WTC11 (cell line): Measurements from ENCODE around the gene VGF. TPM values are rescaled to one million over a fixed set of nuclear protein-coding genes. Genes with fewer than 3 reads are reported as not detected.
"Not testable (repeated sequence)": the region's sequence is repeated elsewhere in the genome, so short reads cannot be mapped to it uniquely, and the experiment has no call there.

Experiments
- ATAC-seq: fragments of 200-7000 bp; cut with Tn5 transposase; 2 replicates; pipeline ENCODE4 v1.10.0; 2021; ENCODE audit warnings: mild to moderate bottlenecking, moderate library complexity
- CTCF ChIA-PET: fragments of 300-600 bp; sonication (Branson Sonifier 250); formaldehyde crosslinking; loops from one replicate; lab custom pipeline; 2021; ENCODE audit warnings: antibody characterized with exemption; lab: Charles Lee
- POLR2A ChIA-PET: fragments of 350-600 bp; sonication (Branson Sonifier 250); formaldehyde crosslinking; loops from one replicate; lab custom pipeline; 2021; ENCODE audit warnings: antibody characterized with exemption; lab: Charles Lee
- DNase-seq: peaks from one replicate; pipeline ENCODE4 v3.0.0; 2021; ENCODE audit warnings: low spot score
- H3K27ac Mint-ChIP-seq: 2 replicates; pipeline ENCODE4 v1.8.0; 2021; ENCODE audit warnings: mixed read lengths
- H3K27me3 Mint-ChIP-seq: 2 replicates; pipeline ENCODE4 v1.8.0; 2021; ENCODE audit warnings: low read depth, mild to moderate bottlenecking, moderate library complexity, mixed read lengths
- H3K36me3 Mint-ChIP-seq: 2 replicates; pipeline ENCODE4 v1.8.0; 2021; ENCODE audit warnings: mixed read lengths
- H3K4me1 Mint-ChIP-seq: 2 replicates; pipeline ENCODE4 v1.8.0; 2022; ENCODE audit warnings: mixed read lengths
- H3K4me3 Mint-ChIP-seq: 2 replicates; pipeline ENCODE4 v1.8.0; 2021; ENCODE audit warnings: mild to moderate bottlenecking, moderate library complexity, mixed read lengths
- H3K9me3 Mint-ChIP-seq: 2 replicates; pipeline ENCODE4 v1.8.0; 2021; ENCODE audit warnings: mixed read lengths
- ETV6 ChIP-seq: sonication (generic); formaldehyde crosslinking; IDR thresholded peaks from 2 replicates; pipeline ENCODE4 v1.8.1; 2022; ENCODE audit warnings: mild to moderate bottlenecking, missing genetic modification reagents
- FOXP1 ChIP-seq: sonication (generic); formaldehyde crosslinking; IDR thresholded peaks from 2 replicates; pipeline ENCODE4 v1.8.0; 2022; ENCODE audit warnings: missing genetic modification reagents, mild to moderate bottlenecking, moderate library complexity, borderline replicate concordance
- GABPB1 ChIP-seq: sonication (generic); formaldehyde crosslinking; IDR thresholded peaks from 2 replicates; pipeline ENCODE4 v1.8.1; 2023; ENCODE audit warnings: mild to moderate bottlenecking, missing genetic modification reagents
- GRHL2 ChIP-seq: fragments of 250-450 bp; sonication (Bioruptor Pico); IDR thresholded peaks from 2 replicates; pipeline ENCODE4 v1.8.0; 2022; ENCODE audit warnings: mild to moderate bottlenecking, moderate library complexity; ENCODE audit not compliant: insufficient replicate concordance, severe bottlenecking
- GTF2I ChIP-seq: fragments of 250-450 bp; sonication (Bioruptor Pico); conservative IDR thresholded peaks from 2 replicates; pipeline ENCODE4 v1.4.0; 2021; ENCODE audit warnings: mild to moderate bottlenecking
- NFYB ChIP-seq: sonication (generic); formaldehyde crosslinking; conservative IDR thresholded peaks from 2 replicates; pipeline ENCODE4 v1.8.0; 2022; ENCODE audit warnings: low read depth, missing genetic modification reagents
- PRRX2 ChIP-seq: fragments of 250-450 bp; sonication (Bioruptor Pico); IDR thresholded peaks from 2 replicates; pipeline ENCODE4 v1.8.0; 2021; ENCODE audit warnings: mild to moderate bottlenecking
- RORB ChIP-seq: fragments of 250-450 bp; sonication (Bioruptor Pico); IDR thresholded peaks from 2 replicates; pipeline ENCODE4 v1.9.0; 2021; ENCODE audit warnings: mild to moderate bottlenecking
- SP1 ChIP-seq: sonication (generic); formaldehyde crosslinking; conservative IDR thresholded peaks from 2 replicates; pipeline ENCODE4 v1.8.1; 2022; ENCODE audit warnings: missing genetic modification reagents
- TCF7 ChIP-seq: sonication (generic); formaldehyde crosslinking; IDR thresholded peaks from 2 replicates; pipeline ENCODE4 v1.8.0; 2022; ENCODE audit warnings: mild to moderate bottlenecking, low read depth, missing genetic modification reagents, moderate library complexity
- ZNF138 ChIP-seq: sonication (generic); formaldehyde crosslinking; conservative IDR thresholded peaks from 2 replicates; pipeline ENCODE4 v1.8.1; 2022; ENCODE audit warnings: mild to moderate bottlenecking, moderate library complexity, missing genetic modification reagents
- total RNA-seq: library from RNA; stranded (reverse); gene quantifications from 3 replicates; pipeline ENCODE4 v1.2.3, GENCODE V29; 2021
- TF ChIP-seq, protein P1 (sequence below): fragments of 250-450 bp; sonication (Bioruptor Pico); IDR thresholded peaks from 2 replicates; pipeline ENCODE4 v2.1.2; 2022; ENCODE audit warnings: mild to moderate bottlenecking, moderate library complexity
- TF ChIP-seq, protein P2 (sequence below): sonication (generic); formaldehyde crosslinking; IDR thresholded peaks from 2 replicates; pipeline ENCODE4 v1.8.0; 2023; ENCODE audit warnings: missing genetic modification reagents
- TF ChIP-seq, protein P3 (sequence below): sonication (generic); formaldehyde crosslinking; IDR thresholded peaks from 2 replicates; pipeline ENCODE4 v1.8.0; 2022; ENCODE audit warnings: mild to moderate bottlenecking, missing genetic modification reagents
- TF ChIP-seq, protein P4 (sequence below): sonication (generic); formaldehyde crosslinking; IDR thresholded peaks from 2 replicates; pipeline ENCODE4 v1.8.1; 2022; ENCODE audit warnings: missing genetic modification reagents, borderline replicate concordance
- TF ChIP-seq, protein P5 (sequence below): sonication (generic); formaldehyde crosslinking; IDR thresholded peaks from 2 replicates; pipeline ENCODE4 v1.8.0; 2022; ENCODE audit warnings: mild to moderate bottlenecking, missing genetic modification reagents
- TF ChIP-seq, protein P6 (sequence below): fragments of 250-450 bp; sonication (Bioruptor Pico); conservative IDR thresholded peaks from 2 replicates; pipeline ENCODE4 v1.9.0; 2021; ENCODE audit warnings: mild to moderate bottlenecking
- TF ChIP-seq, protein P7 (sequence below): sonication (generic); formaldehyde crosslinking; IDR thresholded peaks from 2 replicates; pipeline ENCODE4 v1.8.1; 2023; ENCODE audit warnings: mild to moderate bottlenecking, missing genetic modification reagents

The VGF gene
- total RNA-seq, 1 experiment from 2014 or later, result 5.2 TPM

DNA sequence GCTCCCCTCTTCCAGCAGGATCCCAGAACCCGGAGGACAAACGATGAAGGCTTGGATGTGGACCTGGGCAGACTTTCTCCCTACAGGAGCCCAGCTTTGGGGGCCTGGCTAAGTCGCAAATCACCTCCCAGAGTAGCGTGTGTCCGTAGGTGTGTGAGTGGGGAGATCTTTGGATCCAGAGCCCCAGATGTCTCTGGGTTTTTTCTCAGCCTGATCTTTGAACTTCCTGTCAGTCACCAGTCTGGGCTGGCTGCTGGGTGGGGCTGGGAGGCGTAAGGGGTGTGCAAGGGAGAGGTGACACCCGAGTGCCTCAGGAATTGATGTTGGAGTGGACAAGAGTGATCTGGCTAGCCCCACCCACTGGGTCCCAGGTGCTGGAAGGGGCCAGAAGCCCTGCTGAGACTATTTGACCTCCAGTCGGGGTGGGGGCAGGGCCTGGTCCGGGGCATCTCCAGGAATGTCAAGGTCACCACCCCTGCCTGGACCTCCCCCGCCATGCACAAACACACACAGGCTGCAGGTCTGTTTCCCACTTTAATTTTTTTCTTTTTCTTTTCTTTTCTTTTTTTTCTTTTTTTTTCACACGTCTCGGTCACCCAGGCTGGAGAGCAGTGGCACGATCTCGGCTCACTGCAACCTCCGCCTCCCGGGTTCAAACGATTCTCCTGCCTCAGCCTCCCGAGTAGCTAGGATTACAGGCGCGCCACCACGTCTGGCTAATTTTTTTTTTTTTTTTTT lies 35.7 kb upstream of the VGF start, which contains the start of gene MOGAT3 (continued):
- TF ChIP-seq, protein P1, sequence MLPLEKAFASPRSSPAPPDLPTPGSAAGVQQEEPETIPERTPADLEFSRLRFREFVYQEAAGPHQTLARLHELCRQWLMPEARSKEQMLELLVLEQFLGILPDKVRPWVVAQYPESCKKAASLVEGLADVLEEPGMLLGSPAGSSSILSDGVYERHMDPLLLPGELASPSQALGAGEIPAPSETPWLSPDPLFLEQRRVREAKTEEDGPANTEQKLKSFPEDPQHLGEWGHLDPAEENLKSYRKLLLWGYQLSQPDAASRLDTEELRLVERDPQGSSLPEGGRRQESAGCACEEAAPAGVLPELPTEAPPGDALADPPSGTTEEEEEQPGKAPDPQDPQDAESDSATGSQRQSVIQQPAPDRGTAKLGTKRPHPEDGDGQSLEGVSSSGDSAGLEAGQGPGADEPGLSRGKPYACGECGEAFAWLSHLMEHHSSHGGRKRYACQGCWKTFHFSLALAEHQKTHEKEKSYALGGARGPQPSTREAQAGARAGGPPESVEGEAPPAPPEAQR (CRISPR knock-in tag), result no peak
- TF ChIP-seq TCF7 (CRISPR knock-in tag), result no peak
- TF ChIP-seq, protein P2, sequence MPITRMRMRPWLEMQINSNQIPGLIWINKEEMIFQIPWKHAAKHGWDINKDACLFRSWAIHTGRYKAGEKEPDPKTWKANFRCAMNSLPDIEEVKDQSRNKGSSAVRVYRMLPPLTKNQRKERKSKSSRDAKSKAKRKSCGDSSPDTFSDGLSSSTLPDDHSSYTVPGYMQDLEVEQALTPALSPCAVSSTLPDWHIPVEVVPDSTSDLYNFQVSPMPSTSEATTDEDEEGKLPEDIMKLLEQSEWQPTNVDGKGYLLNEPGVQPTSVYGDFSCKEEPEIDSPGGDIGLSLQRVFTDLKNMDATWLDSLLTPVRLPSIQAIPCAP (CRISPR knock-in tag), result no peak
- TF ChIP-seq, protein P3, sequence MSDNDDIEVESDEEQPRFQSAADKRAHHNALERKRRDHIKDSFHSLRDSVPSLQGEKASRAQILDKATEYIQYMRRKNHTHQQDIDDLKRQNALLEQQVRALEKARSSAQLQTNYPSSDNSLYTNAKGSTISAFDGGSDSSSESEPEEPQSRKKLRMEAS, result no peak
- TF ChIP-seq FOXP1 (CRISPR knock-in tag), result 0 out of 2 replicates have a peak, but pooled peaks have one; percentile 8
- TF ChIP-seq GABPB1 (CRISPR knock-in tag), result peak; percentile 60

DNA sequence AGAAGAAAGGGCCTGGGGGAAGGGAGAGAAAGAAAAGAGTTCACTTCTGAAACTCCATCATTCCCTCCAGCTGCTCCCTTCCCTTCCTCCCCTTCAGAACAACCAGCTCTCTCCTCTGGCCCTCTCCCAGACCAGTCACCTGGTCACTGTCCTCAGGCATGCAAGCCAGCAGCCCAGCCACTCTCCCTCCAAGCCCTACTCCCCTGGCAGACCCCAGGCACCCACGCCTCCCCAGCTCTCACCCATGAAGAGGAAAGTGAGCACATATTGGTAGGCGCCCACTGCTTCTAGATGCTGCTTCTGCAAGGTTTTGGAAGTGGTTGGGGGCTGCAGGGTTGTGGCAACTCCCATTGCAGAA lies 35.1 kb upstream of the VGF start:
- TF ChIP-seq GRHL2 (CRISPR knock-in tag) (no peak), ETV6 (CRISPR knock-in tag) (0 out of 2 replicates have a peak, but pooled peaks have one; percentile 21), FOXP1 (CRISPR knock-in tag) (0 out of 2 replicates have a peak, but pooled peaks have one; percentile 17)
- no peak overlapping the region for H3K27ac Mint-ChIP-seq
- peak overlapping the region; percentile 72 for H3K4me3 Mint-ChIP-seq
- H3K36me3 Mint-ChIP-seq, result no peaks in the 10 kb centered on the region
- no peak for DNase-seq
- H3K9me3 Mint-ChIP-seq, result no peaks in the 10 kb centered on the region
- POLR2A ChIA-PET, result interaction anchor here (0.6 to 1.6 kb wide), 6 partner anchors 16 to 56 kb away, joined by 3 to 5 read pairs (median 4); partner anchors contain the start of genes PLOD3 and VGF
- CTCF ChIA-PET, result interaction anchor here (1.0 to 5.3 kb wide), 9 partner anchors 8 to 106 kb away, joined by 4 to 57 read pairs (median 7); partner anchors contain the start of genes PLOD3, SERPINE1 and ZNHIT1
- peak; percentile 5; the same call in 1 of the 2 replicates for ATAC-seq
- peaks cover 16% of the 10 kb centered on the region for H3K27me3 Mint-ChIP-seq
- H3K4me1 Mint-ChIP-seq, result peaks cover 28% of the 10 kb centered on the region

DNA sequence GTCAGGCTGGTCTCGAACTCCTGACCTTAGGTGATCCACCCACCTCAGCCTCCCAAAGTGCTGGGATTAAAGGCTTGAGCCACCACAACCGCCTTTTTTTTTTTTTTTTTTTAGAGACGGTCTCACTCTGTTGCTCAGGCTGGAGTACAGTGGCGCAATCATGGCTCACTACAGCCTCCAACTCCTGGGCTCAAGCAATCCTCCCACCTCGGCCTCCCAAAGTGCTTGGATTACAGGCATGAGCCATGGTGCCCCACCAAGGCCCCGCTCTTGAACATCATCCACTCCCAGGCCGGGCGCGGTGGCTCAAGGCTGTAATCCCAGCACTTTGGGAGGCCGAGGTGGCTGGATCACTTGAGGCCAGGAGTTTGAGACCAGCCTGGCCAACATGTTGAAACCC lies 34.2 kb upstream of the VGF start:
- not testable (repeated sequence) for DNase-seq, H3K36me3 Mint-ChIP-seq, H3K27ac Mint-ChIP-seq, H3K9me3 Mint-ChIP-seq, H3K4me3 Mint-ChIP-seq, ATAC-seq
- Mint-ChIP-seq H3K4me1 (peaks cover 28% of the 10 kb centered on the region), H3K27me3 (peaks cover 16% of the 10 kb centered on the region)
- ChIA-PET CTCF (interaction anchor here (1.4 to 4.8 kb wide), 4 partner anchors 18 to 55 kb away, joined by 4 to 33 read pairs (median 15); partner anchors contain the start of genes PLOD3 and ZNHIT1), POLR2A (interaction anchor here (1.0 to 1.6 kb wide), 2 partner anchors 25 to 35 kb away, joined by 4 to 5 read pairs; partner anchors contain the start of gene VGF)

DNA sequence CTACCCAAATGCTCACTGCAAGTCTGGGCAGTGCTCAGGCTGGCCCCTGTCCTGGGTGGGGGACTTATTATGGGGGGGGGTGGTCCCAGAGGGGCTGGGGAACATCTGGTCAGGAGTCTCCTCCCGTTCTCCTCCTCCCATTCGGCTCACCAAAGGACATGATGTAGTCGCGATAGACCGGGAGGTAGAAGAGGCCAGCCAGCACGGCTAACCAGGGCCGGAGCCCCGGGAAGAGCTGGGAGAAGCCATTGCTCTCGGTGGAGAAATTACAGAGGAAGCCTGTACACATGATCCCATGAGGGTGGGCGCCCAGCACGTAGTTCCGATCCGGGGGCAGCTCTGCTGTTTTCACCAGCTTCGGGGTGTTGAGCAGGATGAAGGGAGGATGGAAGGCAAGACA lies 33.1 kb upstream of the VGF start:
- Mint-ChIP-seq H3K4me3 (no peak overlapping the region), H3K36me3 (no peaks in the 10 kb centered on the region), H3K27me3 (peaks cover 16% of the 10 kb centered on the region), H3K9me3 (no peaks in the 10 kb centered on the region), H3K4me1 (peaks cover 28% of the 10 kb centered on the region), H3K27ac (peak overlapping the region; percentile 45; the same call in 1 of the 2 replicates)
- ATAC-seq (no peak), DNase-seq (no peak)
- CTCF ChIA-PET, result interaction anchor here (0.6 to 0.8 kb wide), 3 partner anchors 18 to 55 kb away, joined by 3 to 4 read pairs (median 3); partner anchors contain the start of genes NAT16 and PLOD3
- POLR2A ChIA-PET, result no interaction called here
- TF ChIP-seq ZNF138 (CRISPR knock-in tag), result no peak
- TF ChIP-seq, protein P2 (CRISPR knock-in tag), result no peak
- TF ChIP-seq, protein P4, sequence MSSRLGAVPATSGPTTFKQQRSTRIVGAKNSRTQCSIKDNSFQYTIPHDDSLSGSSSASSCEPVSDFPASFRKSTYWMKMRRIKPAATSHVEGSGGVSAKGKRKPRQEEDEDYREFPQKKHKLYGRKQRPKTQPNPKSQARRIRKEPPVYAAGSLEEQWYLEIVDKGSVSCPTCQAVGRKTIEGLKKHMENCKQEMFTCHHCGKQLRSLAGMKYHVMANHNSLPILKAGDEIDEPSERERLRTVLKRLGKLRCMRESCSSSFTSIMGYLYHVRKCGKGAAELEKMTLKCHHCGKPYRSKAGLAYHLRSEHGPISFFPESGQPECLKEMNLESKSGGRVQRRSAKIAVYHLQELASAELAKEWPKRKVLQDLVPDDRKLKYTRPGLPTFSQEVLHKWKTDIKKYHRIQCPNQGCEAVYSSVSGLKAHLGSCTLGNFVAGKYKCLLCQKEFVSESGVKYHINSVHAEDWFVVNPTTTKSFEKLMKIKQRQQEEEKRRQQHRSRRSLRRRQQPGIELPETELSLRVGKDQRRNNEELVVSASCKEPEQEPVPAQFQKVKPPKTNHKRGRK (CRISPR knock-in tag), result no peak
- no peak for TF ChIP-seq SP1 (CRISPR knock-in tag)
- TF ChIP-seq, protein P5, sequence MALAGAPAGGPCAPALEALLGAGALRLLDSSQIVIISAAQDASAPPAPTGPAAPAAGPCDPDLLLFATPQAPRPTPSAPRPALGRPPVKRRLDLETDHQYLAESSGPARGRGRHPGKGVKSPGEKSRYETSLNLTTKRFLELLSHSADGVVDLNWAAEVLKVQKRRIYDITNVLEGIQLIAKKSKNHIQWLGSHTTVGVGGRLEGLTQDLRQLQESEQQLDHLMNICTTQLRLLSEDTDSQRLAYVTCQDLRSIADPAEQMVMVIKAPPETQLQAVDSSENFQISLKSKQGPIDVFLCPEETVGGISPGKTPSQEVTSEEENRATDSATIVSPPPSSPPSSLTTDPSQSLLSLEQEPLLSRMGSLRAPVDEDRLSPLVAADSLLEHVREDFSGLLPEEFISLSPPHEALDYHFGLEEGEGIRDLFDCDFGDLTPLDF (CRISPR knock-in tag), result no peak
- TF ChIP-seq PRRX2 (CRISPR knock-in tag), result no peak
- TF ChIP-seq, protein P6, sequence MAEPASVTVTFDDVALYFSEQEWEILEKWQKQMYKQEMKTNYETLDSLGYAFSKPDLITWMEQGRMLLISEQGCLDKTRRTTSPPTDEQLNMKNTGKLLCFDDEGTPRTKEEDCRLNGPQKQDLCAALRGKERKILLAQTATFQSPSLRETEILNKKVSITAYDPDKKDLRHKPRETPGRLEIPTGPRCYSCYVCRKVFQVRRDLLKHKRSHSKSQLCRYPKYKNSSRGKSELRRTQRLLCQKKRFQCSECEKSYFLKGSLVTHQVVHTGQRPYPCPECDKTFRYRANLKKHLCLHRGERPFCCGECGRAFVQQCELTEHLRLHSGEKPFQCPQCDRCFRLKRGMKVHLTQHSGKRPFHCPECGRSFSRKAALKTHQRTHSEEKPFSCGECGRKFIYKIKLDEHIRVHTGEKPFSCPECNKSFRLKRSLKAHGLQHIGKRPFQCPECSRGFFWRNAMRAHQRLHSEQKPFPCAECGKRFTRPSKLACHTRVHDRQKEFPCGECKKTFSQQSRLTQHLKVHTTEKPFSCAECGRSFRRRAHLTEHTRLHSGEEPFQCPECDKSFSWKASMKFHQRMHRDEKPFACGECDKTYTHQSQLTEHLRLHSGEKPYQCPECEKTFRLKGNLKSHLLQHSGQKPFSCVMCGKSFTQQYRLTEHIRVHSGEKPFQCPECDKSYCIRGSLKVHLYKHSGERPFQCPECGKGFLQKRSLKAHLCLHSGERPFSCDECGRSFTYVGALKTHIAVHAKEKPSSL, result no peak
- TF ChIP-seq RORB (CRISPR knock-in tag), result no peak
- TF ChIP-seq NFYB (CRISPR knock-in tag), result no peak
- TF ChIP-seq, protein P7, sequence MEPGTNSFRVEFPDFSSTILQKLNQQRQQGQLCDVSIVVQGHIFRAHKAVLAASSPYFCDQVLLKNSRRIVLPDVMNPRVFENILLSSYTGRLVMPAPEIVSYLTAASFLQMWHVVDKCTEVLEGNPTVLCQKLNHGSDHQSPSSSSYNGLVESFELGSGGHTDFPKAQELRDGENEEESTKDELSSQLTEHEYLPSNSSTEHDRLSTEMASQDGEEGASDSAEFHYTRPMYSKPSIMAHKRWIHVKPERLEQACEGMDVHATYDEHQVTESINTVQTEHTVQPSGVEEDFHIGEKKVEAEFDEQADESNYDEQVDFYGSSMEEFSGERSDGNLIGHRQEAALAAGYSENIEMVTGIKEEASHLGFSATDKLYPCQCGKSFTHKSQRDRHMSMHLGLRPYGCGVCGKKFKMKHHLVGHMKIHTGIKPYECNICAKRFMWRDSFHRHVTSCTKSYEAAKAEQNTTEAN (CRISPR knock-in tag), result no peak
- no peak for TF ChIP-seq GTF2I
